ENCODE measurements around the gene INTS11.
"Not testable (repeated sequence)": the region's sequence is repeated elsewhere in the genome, so short reads cannot be mapped to it uniquely, and the experiment has no call there.

Gene INTS11

DNA sequence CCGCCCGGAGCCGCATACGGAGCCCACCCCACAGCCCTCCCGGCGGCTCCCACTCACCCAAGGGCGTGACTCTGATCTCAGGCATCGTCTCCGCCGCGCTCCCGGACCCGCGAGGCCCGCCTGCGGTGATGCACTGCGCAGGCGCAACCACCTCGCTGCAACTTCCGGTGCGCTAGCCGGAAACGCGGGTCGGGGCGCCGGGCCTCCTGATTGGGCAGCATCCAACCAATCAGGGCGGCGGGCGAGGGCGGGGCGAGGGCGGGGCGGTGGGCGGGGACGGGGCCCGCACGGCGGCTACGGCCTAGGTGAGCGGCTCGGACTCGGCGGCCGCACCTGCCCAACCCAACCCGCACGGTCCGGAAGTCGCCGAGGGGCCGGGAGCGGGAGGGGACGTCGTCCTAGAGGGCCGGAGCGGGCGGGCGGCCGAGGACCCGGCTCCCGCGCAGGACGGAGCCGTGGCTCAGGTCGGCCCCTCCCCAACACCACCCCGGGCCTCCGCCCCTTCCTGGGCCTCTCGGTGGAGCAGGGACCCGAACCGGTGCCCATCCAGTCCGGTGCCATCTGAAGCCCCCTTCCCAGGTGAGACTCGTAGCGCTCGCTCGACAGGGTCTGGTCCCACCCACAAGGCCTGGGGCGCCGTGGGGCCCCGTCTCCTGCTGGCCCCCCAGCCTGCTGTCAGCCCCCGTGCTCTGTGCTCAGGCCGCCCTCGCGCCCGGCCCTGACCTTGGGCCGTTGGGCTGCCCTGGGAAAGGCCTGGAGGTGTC, at the start of gene INTS11, which contains the start of gene CPTP:
INTS11 (minus strand) TSS at position 137 of the 764 bp plus-strand sequence; CDS start at position 85, 52 bp downstream.
CPTP (plus strand) TSS at position 279 of the 764 bp plus-strand sequence. CDS start 2,109 bp downstream, outside the sequence.
- no peak for DNase-seq

DNA sequence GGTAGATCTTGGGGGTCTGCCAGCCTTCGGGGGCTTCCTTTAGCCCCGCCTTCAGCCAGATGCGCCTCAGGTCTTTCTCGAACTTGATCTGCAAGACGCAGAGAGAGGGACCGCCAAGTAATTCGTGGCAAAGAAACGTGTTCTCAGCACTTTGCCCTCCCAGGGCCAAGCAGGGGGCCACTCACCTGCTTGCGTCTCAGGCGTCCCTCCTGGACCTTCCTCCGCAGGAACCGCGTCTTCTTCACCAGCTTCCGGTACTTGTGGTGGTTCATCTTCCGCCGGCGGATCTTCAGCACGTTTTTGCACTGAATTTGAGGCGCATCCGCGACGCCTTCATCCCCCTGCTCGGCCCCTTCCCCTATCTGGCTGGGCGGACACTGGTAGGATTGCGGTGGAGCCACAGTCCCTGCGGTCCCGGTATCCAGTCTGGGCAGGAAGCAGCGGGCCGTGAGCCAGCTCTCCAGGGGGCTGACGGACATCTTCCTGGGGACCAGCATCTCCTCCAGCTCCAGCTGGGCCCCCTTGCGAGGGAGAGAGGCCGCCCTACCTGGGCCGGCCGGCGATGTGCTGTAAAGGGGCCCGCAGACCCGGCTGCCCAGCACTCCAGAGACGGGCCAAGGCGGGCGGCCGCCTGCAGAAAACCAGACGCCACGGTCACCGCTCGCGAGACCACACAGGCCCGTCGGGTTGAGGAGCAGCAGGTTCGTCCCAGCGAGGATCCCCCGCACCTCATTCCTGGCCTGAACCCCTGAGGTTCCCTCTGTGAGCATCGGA, 49.5 kb upstream of the INTS11 start:
- no peak for DNase-seq

DNA sequence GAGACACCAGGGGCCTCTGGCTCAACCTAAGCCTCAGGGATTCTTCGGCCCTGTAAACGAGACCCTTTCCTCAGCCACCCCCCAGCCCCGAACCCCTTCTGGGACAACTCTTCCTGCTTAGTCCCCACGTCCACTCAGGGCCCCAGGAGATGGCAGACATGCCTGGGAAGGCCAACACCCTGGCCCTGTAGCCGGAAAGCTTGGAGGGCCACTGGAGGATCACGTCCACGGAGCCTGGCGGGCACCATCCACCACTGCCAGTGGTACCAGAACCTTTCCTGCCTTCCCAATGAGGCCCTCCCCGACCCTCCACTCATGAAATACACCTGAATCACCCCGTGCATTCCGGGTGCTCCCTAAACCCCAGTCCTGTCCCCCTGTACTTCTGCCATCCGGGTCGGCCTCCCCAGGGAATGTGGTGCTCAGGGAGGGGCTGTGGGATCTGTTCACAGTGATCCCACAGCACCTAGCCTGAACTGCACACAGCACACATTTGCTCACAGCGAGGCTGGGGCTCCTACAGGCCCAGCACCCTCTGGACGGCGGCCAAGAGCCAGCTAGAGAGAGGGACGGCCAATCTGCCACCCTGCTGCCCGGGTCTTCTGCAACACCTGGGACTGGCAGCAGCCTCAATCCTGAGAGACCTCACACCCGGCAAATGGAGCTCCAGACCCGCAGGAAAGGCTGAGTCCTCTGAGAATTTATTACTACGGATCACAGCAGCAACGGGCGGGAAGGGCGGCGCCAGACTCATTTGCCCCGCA, 48.8 kb upstream of the INTS11 start:
- no peak for DNase-seq

DNA sequence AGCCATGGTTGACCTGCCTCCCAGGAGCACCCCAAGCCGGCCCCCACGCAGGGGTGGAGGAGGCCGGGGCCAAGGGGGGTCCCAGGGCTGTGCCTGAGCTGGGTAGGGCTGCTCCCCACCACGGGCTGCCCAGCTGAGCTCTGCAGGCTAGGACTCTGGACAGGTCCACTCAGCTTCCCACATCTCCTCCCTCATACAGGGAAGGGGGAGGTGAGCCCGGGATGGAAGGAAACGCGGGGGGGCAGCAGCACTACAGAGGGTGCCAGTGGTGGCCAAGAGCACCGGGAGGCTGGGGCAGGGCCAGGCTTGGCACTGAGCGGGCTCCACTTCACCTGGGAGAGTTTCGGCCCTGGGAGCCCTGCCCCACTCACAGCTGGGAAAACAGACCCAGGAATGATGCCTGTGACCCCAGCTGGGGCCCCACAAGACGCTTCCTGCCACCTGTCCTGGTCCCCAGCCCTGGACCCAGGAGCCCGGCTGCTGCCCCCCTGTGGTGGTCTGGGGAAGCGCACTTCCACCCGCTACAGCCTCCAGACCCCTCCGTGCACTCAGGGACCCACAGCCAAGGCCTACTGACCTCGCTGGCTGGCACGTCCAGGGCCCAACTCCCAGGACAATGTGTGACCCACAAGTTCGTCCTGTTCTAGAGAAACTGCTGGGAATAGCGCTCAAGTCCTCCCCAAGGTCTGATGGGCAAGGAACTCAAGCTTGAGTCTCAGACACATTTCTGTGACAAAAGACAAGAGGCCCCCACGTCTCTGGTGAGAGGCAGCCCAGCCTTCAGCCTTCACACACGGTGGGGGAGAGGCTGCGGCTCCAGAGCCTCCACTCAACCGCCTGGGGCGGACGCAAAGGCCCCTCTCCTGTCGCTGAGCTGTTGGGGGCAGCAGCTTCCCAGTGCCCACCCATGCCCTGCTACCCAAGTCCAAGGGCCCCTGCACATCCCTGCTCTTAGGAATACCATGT, 47.6 kb upstream of the INTS11 start:
- no peak for DNase-seq

DNA sequence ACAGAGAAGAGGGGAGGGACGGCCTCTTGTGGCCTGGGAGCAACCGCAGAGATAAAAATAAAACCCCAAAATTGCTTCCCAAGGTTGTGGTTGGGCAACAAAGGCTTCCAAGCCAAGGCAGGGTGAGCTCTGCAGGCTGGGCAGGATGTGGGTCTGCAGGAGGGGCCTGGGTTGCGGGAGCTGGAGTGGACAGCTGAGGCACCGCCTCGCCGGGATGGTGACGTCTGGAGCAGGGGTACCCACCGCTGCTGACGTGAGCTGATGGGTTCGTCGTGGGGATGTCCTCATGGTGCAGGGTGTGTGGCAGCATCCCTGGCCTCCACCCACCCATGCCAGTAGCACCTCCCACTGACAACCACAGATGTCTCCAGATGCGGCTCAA, 46.9 kb upstream of the INTS11 start:
- DNase-seq: no peak

DNA sequence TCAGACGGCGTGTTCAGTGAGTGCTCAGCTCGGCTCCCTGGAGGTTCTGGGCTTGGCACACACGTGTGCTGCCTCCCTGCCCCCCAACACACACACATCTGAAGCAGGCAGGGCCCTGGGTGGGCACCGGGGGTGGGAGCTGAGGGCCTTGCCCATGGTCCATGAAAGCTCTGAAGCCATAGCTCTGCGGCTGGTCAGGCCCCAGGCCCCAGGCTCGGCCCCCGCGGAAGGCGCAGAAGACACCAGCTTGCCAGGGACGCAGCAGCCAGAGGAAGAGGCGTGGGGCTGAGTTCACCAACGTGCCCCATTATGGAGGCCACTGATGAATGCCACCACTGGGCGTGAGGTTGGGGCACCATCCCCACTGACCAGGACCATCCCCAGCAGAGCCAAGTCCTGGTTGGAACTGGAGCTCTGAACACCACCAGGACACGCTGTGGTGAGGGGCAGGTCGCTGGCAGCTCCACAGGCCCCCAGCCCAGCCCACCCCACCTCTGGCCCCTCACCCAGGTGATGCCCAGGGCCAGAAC, 46.4 kb upstream of the INTS11 start:
- no peak for DNase-seq

DNA sequence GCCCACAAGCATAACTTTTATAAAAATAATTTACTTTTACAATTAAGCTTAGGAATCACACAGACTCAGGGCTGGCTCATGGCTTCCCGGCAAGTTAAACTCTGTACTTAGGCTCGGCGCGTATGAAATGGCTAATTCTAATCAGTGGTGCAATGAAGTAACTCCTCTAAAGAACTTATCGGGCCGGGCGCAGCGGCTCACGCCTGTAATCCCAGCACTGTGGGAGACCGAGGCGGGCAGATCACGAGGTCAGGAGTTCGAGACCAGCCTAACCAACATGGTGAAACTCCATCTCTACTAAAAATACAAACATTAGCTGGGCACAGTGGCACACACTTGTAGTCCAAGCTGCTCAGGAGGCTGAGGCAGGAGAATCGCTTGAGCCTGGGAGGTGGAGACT, 45.6 kb upstream of the INTS11 start:
- DNase-seq: not testable (repeated sequence)

DNA sequence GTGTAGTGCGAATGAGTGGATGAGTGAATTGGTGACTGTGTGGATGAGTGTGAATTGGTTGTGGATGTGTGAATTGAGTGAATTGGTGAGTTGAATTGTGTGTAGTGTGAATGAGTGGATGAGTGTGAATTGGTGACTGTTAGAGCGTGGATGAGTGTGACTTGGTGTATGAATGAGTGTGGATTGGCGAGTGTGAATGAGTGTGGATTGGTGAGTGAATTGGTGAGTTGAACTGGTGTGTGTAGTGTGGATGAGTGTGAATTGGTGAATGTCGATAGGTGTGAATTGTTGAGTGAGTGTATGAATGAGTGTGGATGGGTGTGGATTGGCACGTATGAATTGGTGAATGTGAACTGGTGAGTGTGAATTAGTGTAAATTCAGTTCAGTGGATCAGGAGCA, 42.9 kb upstream of the INTS11 start:
- no peak for DNase-seq

DNA sequence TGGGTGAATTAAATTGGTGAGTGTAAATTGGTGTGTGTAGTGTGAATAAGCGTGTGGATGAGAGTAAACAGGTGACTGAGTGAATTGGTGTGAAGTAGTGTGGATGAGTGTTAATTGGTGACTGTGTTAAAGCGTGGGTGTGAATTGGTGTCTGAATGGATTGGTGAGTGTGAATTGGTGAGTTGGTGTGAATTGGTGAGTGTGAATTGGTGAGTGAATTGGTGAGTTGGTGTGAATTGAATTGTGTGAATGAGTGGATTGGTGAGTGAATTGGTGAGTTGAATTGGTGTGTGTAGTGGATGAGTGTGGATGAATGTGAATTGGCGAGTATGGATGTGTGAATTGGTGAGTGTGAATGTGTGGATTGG, 42.2 kb upstream of the INTS11 start:
- no peak for DNase-seq

DNA sequence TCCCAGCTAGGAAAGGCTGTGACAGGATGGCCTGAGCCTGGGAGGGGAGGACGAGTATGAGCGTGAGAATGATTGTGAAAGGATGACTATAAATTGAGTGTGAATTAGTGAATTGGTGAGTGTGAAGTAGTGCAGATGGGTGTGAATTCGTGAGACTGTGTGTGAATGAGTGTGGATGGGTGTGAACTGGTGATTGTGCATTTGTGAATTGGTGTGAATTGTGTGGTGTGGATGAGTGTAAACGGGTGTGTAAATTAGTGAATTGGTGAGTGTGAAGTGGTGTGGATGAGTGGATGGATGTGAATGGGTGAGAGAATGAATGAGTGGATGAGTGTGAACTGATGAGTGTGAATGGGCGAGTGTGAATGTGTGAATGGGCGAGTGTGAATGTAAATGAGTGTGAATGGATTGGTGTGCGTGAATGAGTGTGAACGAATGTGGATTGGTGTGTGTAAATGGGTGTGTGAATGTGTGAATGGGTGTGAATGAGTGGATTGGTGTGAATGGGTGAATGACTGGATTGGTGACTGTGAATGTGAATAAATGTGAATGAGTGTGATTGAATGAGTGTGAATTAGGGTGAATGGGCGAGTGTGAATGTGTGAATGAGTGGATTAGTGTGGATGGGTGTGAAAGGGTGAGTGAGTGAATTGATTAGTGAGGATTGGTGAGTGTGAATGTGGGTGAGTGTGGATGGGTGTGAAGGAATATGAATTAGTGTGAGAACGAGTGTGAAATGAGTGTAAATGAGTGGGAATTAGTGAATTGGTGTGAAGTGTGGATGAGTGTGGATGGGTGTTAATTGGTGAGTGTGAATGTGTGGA, 41.6 kb upstream of the INTS11 start:
- DNase-seq: no peak

DNA sequence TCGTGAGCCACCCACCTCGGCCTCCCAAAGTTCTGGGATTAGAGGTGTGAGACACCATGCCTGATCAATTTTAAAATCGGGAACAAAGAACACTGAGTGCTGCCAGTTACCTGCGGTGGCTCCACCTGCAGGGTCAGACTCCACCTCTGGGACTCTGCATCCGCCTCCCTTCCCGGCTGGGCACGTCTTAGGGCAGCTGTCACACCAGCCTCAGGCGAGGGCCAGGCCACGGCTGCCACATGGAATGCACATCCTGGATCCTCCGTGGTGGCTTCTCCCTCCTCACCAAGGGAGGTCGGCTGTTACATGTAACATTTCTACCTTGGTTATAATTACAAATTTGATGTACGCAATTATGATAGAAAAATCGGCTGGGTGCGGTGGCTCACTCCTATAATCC, 39.8 kb upstream of the INTS11 start:
- DNase-seq: no peak

DNA sequence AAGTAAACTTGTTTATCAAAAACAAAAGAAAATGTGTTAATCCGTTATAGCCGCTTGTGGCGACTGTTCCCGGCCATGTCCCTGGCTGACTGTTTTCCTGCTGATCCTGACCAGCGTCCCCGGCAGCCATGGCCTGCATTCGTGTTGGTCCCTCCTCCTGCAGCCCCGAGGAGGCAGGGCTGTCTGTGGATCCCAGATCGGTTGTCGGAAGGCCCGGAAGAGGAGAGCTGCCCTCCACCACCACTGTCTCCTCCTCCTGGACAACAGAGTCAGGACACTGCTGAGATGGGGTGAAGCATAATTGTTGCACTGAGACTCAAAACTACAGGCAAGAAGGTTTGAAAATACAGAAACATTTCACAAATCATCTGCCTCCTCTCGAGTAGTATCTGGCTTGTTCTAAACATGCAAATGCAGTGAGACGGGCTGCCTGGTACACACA, 37.5 kb upstream of the INTS11 start:
- no peak for DNase-seq

DNA sequence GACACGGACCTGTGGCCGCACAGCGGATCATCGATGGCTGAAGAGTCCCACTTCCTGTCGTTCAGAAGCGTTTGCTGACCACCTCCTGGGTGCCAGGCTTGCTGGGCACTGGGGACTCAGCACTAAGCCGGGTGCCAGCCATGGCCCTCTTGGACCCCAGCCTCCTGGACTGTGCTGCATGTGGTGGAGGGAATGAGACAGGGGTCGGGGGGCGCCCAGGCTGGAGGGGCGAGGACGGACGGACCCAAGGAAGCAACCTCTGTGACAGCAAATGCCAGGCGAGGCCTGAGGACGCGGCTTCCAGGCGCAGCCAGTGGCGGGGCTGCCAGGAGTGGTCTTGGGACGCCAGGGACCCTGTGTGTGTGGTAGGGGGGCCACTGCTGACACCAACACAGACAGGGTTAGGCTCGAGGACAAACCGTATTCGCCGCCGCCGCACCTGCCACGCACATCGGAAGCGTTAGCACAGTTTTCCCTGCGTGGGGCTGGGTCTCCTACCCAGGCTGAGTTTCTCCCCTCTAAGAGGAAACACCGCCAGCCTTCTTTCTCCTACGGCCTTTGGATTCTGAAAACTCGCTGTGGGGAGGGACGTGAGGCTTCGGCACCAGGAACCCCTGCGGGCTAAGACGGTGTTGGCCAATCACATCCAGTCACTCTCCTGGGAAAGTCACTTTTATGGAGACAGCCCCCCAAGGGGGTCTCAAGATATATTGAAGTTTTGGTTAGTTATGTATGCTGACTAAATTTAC, 36.9 kb upstream of the INTS11 start:
- DNase-seq: no peak

DNA sequence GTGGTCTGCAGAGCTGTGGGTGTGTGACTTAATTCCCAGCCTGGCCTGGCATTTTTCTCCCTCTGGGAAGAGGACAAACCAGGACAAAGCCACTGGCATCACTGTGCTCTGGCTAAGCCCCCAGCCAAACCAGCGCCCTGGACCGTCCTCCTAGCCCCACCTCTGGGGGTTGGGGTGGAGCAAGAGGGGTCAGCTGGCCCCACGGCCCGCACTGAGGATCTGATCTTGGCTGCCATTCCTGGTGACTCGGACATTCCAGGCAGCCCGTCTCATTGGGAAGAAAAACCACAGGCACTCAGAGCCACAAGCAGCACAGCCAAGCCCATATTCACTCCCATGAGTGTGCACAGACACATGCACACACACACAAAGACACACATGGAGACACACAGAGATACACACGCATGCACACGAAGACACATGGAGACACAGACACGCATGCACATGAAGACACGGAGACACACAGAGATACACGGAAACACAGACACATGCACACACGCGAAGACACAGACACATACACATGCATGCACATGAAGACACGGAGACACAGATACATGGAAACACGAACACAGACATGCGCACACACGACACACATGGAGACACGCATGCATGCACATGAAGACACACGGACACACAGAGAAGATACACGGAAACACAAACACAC, 36.2 kb upstream of the INTS11 start:
- no peak for DNase-seq

DNA sequence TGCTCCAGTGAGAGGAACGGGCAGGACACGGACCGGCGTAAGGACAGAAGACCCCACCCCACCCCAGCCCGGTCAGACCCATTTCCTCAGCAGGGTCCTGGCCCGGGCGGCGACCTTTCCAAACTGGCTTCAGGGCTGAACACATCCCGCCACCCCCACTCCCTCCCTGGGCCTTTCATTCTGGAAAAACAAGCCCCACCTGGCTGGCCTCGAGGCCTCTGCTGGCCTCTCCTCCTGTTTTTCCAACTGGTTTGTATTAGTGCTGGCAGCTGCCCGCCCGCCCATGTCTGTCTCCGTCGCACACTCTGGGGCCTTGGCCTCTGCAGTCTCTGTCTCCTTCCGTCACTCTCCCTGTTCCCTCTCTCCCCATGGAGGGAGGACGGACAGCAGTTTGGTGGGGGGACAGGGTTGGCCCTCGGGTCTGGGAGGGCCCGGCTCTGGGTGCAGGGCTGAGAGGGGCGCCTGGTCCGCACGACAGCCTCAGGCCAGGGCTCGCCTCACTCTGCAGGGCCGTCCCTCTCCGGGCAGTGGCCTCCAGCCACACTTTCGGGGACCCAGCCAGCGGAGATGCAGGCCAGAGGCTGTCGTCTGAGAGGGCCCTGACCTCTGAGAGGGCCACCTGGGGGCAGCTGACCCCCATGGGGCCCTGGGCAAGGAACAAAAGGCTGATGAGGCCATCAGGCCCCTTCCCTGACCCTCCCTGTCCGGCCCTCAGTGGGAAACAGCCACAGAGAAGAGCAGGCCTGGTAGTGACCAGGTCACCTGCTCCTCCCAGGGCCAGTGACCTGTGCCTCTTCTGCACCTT, 35.4 kb upstream of the INTS11 start:
- no peak for DNase-seq

DNA sequence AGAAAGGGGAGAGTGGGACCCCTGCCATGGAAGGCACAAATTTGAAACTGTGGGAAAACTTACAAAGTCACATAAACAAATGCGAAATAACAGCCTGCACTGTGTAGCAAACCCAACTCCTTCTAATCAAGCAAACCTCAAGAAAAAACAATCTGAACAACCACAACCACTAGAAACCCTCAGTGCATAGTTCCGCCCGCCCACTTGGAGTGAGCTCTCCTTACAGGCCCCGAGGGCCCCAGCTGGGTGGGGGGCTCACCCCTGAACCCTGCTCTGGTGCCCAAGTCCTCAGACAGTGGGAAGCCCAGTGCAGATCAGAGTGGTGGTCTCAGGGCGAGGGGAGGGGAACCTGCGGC, 34.8 kb upstream of the INTS11 start:
- DNase-seq: no peak

DNA sequence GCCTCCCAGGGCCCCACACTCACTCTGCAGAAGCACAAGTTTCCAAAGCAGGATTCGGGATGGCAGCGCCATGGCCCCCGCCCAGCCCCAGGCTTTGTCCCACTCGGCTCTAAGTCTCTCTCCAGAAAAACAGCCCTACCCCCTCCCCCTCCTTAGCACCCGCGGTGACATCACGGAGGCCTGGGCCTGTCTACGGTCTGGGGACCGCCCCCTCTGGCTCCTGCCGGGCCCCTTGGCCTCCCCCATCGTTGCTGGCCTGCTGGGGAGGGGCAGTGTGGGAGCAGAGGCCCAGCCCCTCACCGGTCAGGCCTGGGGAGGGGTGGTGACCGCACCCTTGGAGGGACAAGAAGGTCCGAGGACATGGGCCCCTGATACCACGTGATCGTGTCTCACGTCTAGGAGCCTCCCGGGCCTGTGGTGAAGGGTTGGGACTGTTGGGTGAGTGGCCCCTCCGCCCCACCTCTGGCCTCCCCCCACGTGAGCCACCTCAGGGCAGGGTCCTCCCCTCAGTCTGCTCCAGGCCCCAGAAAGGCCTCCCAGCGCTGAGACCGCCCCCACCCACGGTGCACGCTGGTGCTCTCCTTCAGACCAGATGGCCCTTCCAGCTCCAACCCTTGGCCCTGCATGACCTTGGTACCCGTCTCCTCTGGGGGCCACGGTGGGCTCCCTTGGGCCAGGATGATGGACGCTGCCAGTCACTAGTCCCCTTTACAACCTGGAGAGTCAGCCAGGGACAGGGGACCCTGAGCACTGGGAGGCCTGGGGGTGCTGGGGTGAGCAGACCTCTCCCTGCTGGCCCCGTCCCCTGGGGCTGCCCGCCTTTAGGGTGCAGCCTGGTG, 34.2 kb upstream of the INTS11 start, which contains the start of gene MXRA8:
MXRA8 (minus strand) TSS at position 123 of the 839 bp plus-strand sequence; CDS start at position 72, 51 bp downstream.
- DNase-seq: no peak
